Trophoblast cell (in vitro differentiated cells and primary cell): ENCODE measurements around the gene MMP14.

Experiments used
- DNase-seq, 2 donors: peaks; one replicate each; pipeline ENCODE4 v3.0.0-alpha.2; 2016
- H2AFZ ChIP-seq: 2 replicates; pipeline ENCODE4 v1.6.1; 2013; ENCODE audit warnings: low read length, moderate library complexity, mild to moderate bottlenecking; ENCODE audit not compliant: insufficient read depth, poor library complexity
- H2AK5ac ChIP-seq: 2 replicates; pipeline ENCODE4 v1.6.1; 2013; ENCODE audit warnings: mild to moderate bottlenecking, low read length
- H2BK120ac ChIP-seq: 2 replicates; pipeline ENCODE4 v1.6.1; 2013; ENCODE audit warnings: low read length, mild to moderate bottlenecking, moderate library complexity; ENCODE audit not compliant: insufficient read depth, poor library complexity
- H2BK12ac ChIP-seq: 2 replicates; pipeline ENCODE4 v1.6.1; 2013; ENCODE audit warnings: mild to moderate bottlenecking, low read length, moderate library complexity
- H2BK5ac ChIP-seq: 2 replicates; pipeline ENCODE4 v1.6.1; 2013; ENCODE audit warnings: low read length, low read depth, moderate library complexity, mild to moderate bottlenecking; ENCODE audit not compliant: poor library complexity
- H3K14ac ChIP-seq: 2 replicates; pipeline ENCODE4 v1.6.1; 2013; ENCODE audit warnings: mild to moderate bottlenecking, low read length
- H3K18ac ChIP-seq: 2 replicates; pipeline ENCODE4 v1.6.1; 2013; ENCODE audit warnings: mild to moderate bottlenecking, low read length
- H3K23ac ChIP-seq: 2 replicates; pipeline ENCODE4 v1.6.1; 2013; ENCODE audit warnings: low read length
- H3K27ac ChIP-seq: 2 replicates; pipeline ENCODE4 v1.5.1; 2013; ENCODE audit warnings: low read depth, mild to moderate bottlenecking, inconsistent platforms, low read length, moderate library complexity
- H3K27me3 ChIP-seq: 2 replicates; pipeline ENCODE4 v1.6.1; 2013; ENCODE audit warnings: inconsistent platforms, mild to moderate bottlenecking, low read length, moderate library complexity; ENCODE audit not compliant: insufficient read depth
- H3K36me3 ChIP-seq, 2 experiments: 1 replicate in 1 of 2; 2 replicates in 1 of 2; pipeline ENCODE4 v1.6.1; 2013; ENCODE audit warnings: low read length in 2 of 2, mild to moderate bottlenecking in 2 of 2, moderate library complexity in 1 of 2; ENCODE audit not compliant: insufficient read depth in 2 of 2, control insufficient read depth in 1 of 2
- H3K4ac ChIP-seq: 2 replicates; pipeline ENCODE4 v1.6.1; 2013; ENCODE audit warnings: low read depth, mild to moderate bottlenecking, low read length, moderate library complexity
- H3K4me1 ChIP-seq, 2 experiments: 1 replicate in 1 of 2; 2 replicates in 1 of 2; pipeline ENCODE4 v1.6.1; 2013; ENCODE audit warnings: low read length in 2 of 2, mild to moderate bottlenecking in 2 of 2, moderate library complexity in 1 of 2; ENCODE audit not compliant: insufficient read depth in 2 of 2, control insufficient read depth in 1 of 2
- H3K4me2 ChIP-seq: 2 replicates; pipeline ENCODE4 v1.6.1; 2013; ENCODE audit warnings: inconsistent platforms, mild to moderate bottlenecking, low read length, moderate library complexity
- H3K4me3 ChIP-seq: 2 replicates; pipeline ENCODE4 v1.5.1; 2013; ENCODE audit warnings: mild to moderate bottlenecking, low read depth, low read length, inconsistent platforms
- H3K79me1 ChIP-seq: one replicate; pipeline ENCODE4 v1.6.1; 2013; ENCODE audit warnings: low read length
- H3K79me2 ChIP-seq: 2 replicates; pipeline ENCODE4 v1.6.1; 2013; ENCODE audit warnings: low read length, mild to moderate bottlenecking; ENCODE audit not compliant: control insufficient read depth, insufficient read depth, poor library complexity
- H3K9ac ChIP-seq: 2 replicates; pipeline ENCODE4 v1.6.1; 2013; ENCODE audit warnings: mild to moderate bottlenecking, low read length
- H3K9me3 ChIP-seq: 2 replicates; pipeline ENCODE4 v1.6.1; 2013; ENCODE audit warnings: low read depth, mild to moderate bottlenecking, control low read depth, inconsistent platforms, low read length; ENCODE audit not compliant: insufficient read depth
- H4K12ac ChIP-seq: 2 replicates; pipeline ENCODE4 v1.6.1; 2013; ENCODE audit warnings: low read depth, mild to moderate bottlenecking, low read length, moderate library complexity
- H4K8ac ChIP-seq: 2 replicates; pipeline ENCODE4 v1.6.1; 2013; ENCODE audit warnings: low read depth, mild to moderate bottlenecking, low read length, moderate library complexity
- H4K91ac ChIP-seq: one replicate; pipeline ENCODE4 v1.6.1; 2013; ENCODE audit warnings: low read depth, mild to moderate bottlenecking, low read length, moderate library complexity
- WGBS: extraction: QIAGEN DNeasy Blood & Tissue Kit; methylation state at CpG from one replicate; pipeline ENCODE4 v1.1.7; 2013; ENCODE audit warnings: missing lambda C conversion rate; ENCODE audit not compliant: insufficient read length, insufficient coverage; ENCODE audit errors: extremely low coverage; 5-methylcytosine and 5-hydroxymethylcytosine counted together

Gene MMP14

GRCh38 chr14:22844221-22845102 is 8.1 kb downstream of the MMP14 start:
- no peak overlapping the region for H4K91ac ChIP-seq
- no CpG with 5 or more reads among the region's 22 CpGs for WGBS
- H3K27me3 ChIP-seq: no peaks in the 10 kb centered on the region
- no peak overlapping the region for H2AK5ac ChIP-seq
- H2BK120ac ChIP-seq: no peak overlapping the region
- DNase-seq: no peak
- H3K79me1 ChIP-seq: peaks cover 11% of the 10 kb centered on the region
- H2AFZ ChIP-seq: no peak overlapping the region
- H3K4me2 ChIP-seq: no peak overlapping the region
- H3K9me3 ChIP-seq: peaks cover 3% of the 10 kb centered on the region
- H2BK5ac ChIP-seq: no peak overlapping the region
- no peak overlapping the region for H3K18ac ChIP-seq
- no peak overlapping the region for H4K8ac ChIP-seq
- no peak overlapping the region for H3K9ac ChIP-seq
- no peak overlapping the region for H3K27ac ChIP-seq
- no peak overlapping the region for H3K4ac ChIP-seq
- peaks cover 68 to 72% of the 10 kb centered on the region in 2 experiments for H3K36me3 ChIP-seq
- no peak overlapping the region for H3K14ac ChIP-seq
- H3K79me2 ChIP-seq: peaks cover 2% of the 10 kb centered on the region
- H3K23ac ChIP-seq: no peak overlapping the region
- H3K4me3 ChIP-seq: no peak overlapping the region
- no peak overlapping the region for H4K12ac ChIP-seq
- H2BK12ac ChIP-seq: no peak overlapping the region
- H3K4me1 ChIP-seq: peaks cover 27 to 29% of the 10 kb centered on the region in 2 experiments

DNA sequence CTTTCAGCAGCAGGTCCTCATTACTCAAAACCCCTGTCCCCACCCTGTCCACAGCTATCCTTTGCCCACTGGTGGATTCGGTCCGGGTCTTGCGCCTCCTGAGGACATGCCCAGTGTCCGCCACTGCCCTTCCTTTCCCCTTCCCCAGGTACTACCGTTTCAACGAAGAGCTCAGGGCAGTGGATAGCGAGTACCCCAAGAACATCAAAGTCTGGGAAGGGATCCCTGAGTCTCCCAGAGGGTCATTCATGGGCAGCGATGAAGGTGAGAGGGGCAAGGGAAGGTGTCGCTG is 8.7 kb downstream of the MMP14 start:
- DNase-seq: no peak
- no peak overlapping the region for H4K12ac ChIP-seq
- H3K4me2 ChIP-seq: no peak overlapping the region
- H3K79me2 ChIP-seq: no peaks in the 10 kb centered on the region
- no peak overlapping the region for H4K91ac ChIP-seq
- no peak overlapping the region for H2AK5ac ChIP-seq
- H3K4me3 ChIP-seq: no peak overlapping the region
- peaks cover 3% of the 10 kb centered on the region for H3K9me3 ChIP-seq
- no peak overlapping the region for H4K8ac ChIP-seq
- H2BK5ac ChIP-seq: no peak overlapping the region
- WGBS: 100% methylated on average over 1 of the region's 9 CpGs
- no peak overlapping the region for H2AFZ ChIP-seq
- no peak overlapping the region for H3K9ac ChIP-seq
- no peak overlapping the region for H3K4ac ChIP-seq
- no peaks in the 10 kb centered on the region for H3K27me3 ChIP-seq
- no peak overlapping the region for H2BK120ac ChIP-seq
- no peak overlapping the region for H2BK12ac ChIP-seq
- H3K23ac ChIP-seq: no peak overlapping the region
- peaks cover 65 to 69% of the 10 kb centered on the region in 2 experiments for H3K36me3 ChIP-seq
- H3K18ac ChIP-seq: no peak overlapping the region
- H3K14ac ChIP-seq: no peak overlapping the region
- H3K4me1 ChIP-seq: peaks cover 25 to 29% of the 10 kb centered on the region in 2 experiments
- H3K27ac ChIP-seq: no peak overlapping the region
- H3K79me1 ChIP-seq: peaks cover 11% of the 10 kb centered on the region

GRCh38 chr14:22845821-22846625 is 9.6 kb downstream of the MMP14 start:
- Histone ChIP-seq H3K23ac (no peak overlapping the region), H3K4me3 (no peak overlapping the region), H3K27ac (peak overlapping the region; percentile 18), H2AK5ac (no peak overlapping the region), H4K91ac (no peak overlapping the region), H3K79me2 (no peaks in the 10 kb centered on the region), H2BK12ac (no peak overlapping the region), H3K4ac (no peak overlapping the region), H2BK120ac (no peak overlapping the region), H3K14ac (no peak overlapping the region), H3K9me3 (peaks cover 3% of the 10 kb centered on the region), H2BK5ac (no peak overlapping the region), H3K4me2 (no peak overlapping the region), H4K8ac (no peak overlapping the region), H3K36me3 (peaks cover 61 to 64% of the 10 kb centered on the region in 2 experiments), H3K79me1 (peaks cover 8% of the 10 kb centered on the region), H3K9ac (no peak overlapping the region), H4K12ac (no peak overlapping the region), H3K4me1 (peaks cover 27 to 35% of the 10 kb centered on the region in 2 experiments), H3K27me3 (no peaks in the 10 kb centered on the region), H2AFZ (no peak overlapping the region), H3K18ac (no peak overlapping the region)
- no CpG with 5 or more reads among the region's 26 CpGs for WGBS
- no peak for DNase-seq

GRCh38 chr14:22846811-22847307 is 10.5 kb downstream of the MMP14 start:
- H3K79me1 ChIP-seq: peaks cover 5% of the 10 kb centered on the region
- no peaks in the 10 kb centered on the region for H3K27me3 ChIP-seq
- peaks cover 52 to 55% of the 10 kb centered on the region in 2 experiments for H3K36me3 ChIP-seq
- H3K4ac ChIP-seq: no peak overlapping the region
- H2BK12ac ChIP-seq: no peak overlapping the region
- H4K12ac ChIP-seq: no peak overlapping the region
- no peaks in the 10 kb centered on the region for H3K9me3 ChIP-seq
- no peak overlapping the region for H3K4me2 ChIP-seq
- H2AFZ ChIP-seq: no peak overlapping the region
- peak overlapping the region; percentile 18 for H3K27ac ChIP-seq
- no peaks in the 10 kb centered on the region for H3K79me2 ChIP-seq
- peaks cover 30 to 38% of the 10 kb centered on the region in 2 experiments for H3K4me1 ChIP-seq
- peak overlapping the region; percentile 16 for H4K91ac ChIP-seq
- H4K8ac ChIP-seq: peak overlapping the region; percentile 15
- peak overlapping the region; percentile 2 for H2BK5ac ChIP-seq
- no peak overlapping the region for H2AK5ac ChIP-seq
- no peak overlapping the region for H3K4me3 ChIP-seq
- H2BK120ac ChIP-seq: no peak overlapping the region
- WGBS: no CpG with 5 or more reads among the region's 11 CpGs
- no peak for DNase-seq
- H3K23ac ChIP-seq: no peak overlapping the region
- peak overlapping the region; percentile 10 for H3K14ac ChIP-seq
- peak overlapping the region; percentile 1 for H3K18ac ChIP-seq
- no peak overlapping the region for H3K9ac ChIP-seq
